Fibroblast of lung (primary cell): ENCODE results near the gene NEK10. TPM values are rescaled to one million over a fixed set of nuclear protein-coding genes. Genes with fewer than 3 reads are reported as not detected.

Experiments used
- DNase-seq, 2 donors: peaks; one replicate each; pipeline versions ENCODE4 v3.0.0 to v3.0.0-alpha.2; 2010; ENCODE audit warnings: low read depth in 2 of 2
- H2AFZ ChIP-seq: 2 replicates; pipeline ENCODE4 v1.5.1; 2012; ENCODE audit warnings: low read length, control low read depth, inconsistent platforms
- H3K27ac ChIP-seq: 2 replicates; pipeline ENCODE4 v1.5.1; 2011; ENCODE audit warnings: low read length, control low read depth; ENCODE audit not compliant: insufficient read depth
- H3K27me3 ChIP-seq: 2 replicates; pipeline ENCODE4 v1.5.1; 2011; ENCODE audit warnings: mild to moderate bottlenecking, low read length; ENCODE audit not compliant: control insufficient read depth, insufficient read depth
- H3K36me3 ChIP-seq: 2 replicates; pipeline ENCODE4 v1.5.1; 2011; ENCODE audit warnings: low read length; ENCODE audit not compliant: control insufficient read depth, insufficient read depth
- H3K4me1 ChIP-seq: 2 replicates; pipeline ENCODE4 v1.5.1; 2011; ENCODE audit warnings: low read length; ENCODE audit not compliant: control insufficient read depth, insufficient read depth; ENCODE audit errors: extremely low read depth
- H3K4me2 ChIP-seq: 2 replicates; pipeline ENCODE4 v1.5.1; 2011; ENCODE audit warnings: low read length, control low read depth; ENCODE audit not compliant: insufficient read depth; ENCODE audit errors: extremely low read depth
- H3K4me3 ChIP-seq, 4 experiments: fragments of 200-600 bp in 1 of 4; sonication (generic) in 1 of 4; replicated peaks in 1 of 4; 2 replicates each; pipeline ENCODE4 v1.5.1; 2011 to 2016; ENCODE audit warnings: low read length in 4 of 4, low read depth in 3 of 4, mild to moderate bottlenecking in 3 of 4, control low read depth in 2 of 4, inconsistent platforms in 1 of 4, mixed read lengths in 1 of 4; ENCODE audit not compliant: insufficient read depth in 1 of 4; ENCODE audit errors: control extremely low read depth in 1 of 4
- H3K79me2 ChIP-seq: 2 replicates; pipeline ENCODE4 v1.5.1; 2012; ENCODE audit warnings: mild to moderate bottlenecking, low read length, inconsistent platforms; ENCODE audit not compliant: control insufficient read depth, insufficient read depth
- H3K9ac ChIP-seq: 2 replicates; pipeline ENCODE4 v1.5.1; 2011; ENCODE audit warnings: mild to moderate bottlenecking, low read length, control low read depth; ENCODE audit not compliant: insufficient read depth
- H3K9me3 ChIP-seq: 2 replicates; pipeline ENCODE4 v1.5.1; 2012; ENCODE audit warnings: low read depth, low read length; ENCODE audit not compliant: control insufficient read depth, insufficient read depth
- H4K20me1 ChIP-seq: 2 replicates; pipeline ENCODE4 v1.5.1; 2011; ENCODE audit warnings: low read length; ENCODE audit not compliant: control insufficient read depth, insufficient read depth; ENCODE audit errors: extremely low read depth
- CTCF ChIP-seq, 2 donors: IDR thresholded peaks in 1 of 2; conservative IDR thresholded peaks in 1 of 2; 1 replicate in 1 of 2; 2 replicates in 1 of 2; pipeline ENCODE4 v1.5.1; 2011 to 2012; ENCODE audit warnings: low read length in 2 of 2, control low read depth in 1 of 2, inconsistent platforms in 1 of 2, low read depth in 1 of 2, mild to moderate bottlenecking in 1 of 2
- EZH2 ChIP-seq: IDR thresholded peaks from 2 replicates; pipeline ENCODE4 v1.5.1; 2012; ENCODE audit warnings: low read length, control low read depth, mild to moderate bottlenecking; ENCODE audit errors: missing control alignments
- polyA plus RNA-seq, 2 donors: library from polyadenylated mRNA; depleted of rRNA in 1 of 2; stranded (reverse) in 1 of 2; unstranded in 1 of 2; fragments of >200 nt; gene quantifications; 2 replicates each; pipeline ENCODE4 v1.2.1, GENCODE V29; 2011 to 2012; ENCODE audit warnings: missing spikeins in 1 of 2
- total RNA-seq: library from RNA; depleted of rRNA; stranded (reverse); fragments of >200 nt; gene quantifications from 2 replicates; pipeline ENCODE4 v1.2.1, GENCODE V29; 2014

The NEK10 gene
- total and polyA plus RNA-seq, 2 donors (not counting 1 experiment from before 2014, with no cell fraction given), result 1.4 to 23.0 TPM

GRCh38 chr3:27089645-27090044, 279.5 kb downstream of the NEK10 start:
- DNase-seq, result no peak
- Histone ChIP-seq H3K79me2 (no peaks in the 10 kb centered on the region), H3K27ac (no peak overlapping the region), H3K36me3 (no peaks in the 10 kb centered on the region), H2AFZ (no peak overlapping the region), H3K4me2 (no peak overlapping the region), H3K27me3 (no peaks in the 10 kb centered on the region), H3K9ac (no peak overlapping the region), H3K9me3 (no peaks in the 10 kb centered on the region), H3K4me3 (no peak overlapping the region), H4K20me1 (no peaks in the 10 kb centered on the region), H3K4me1 (no peaks in the 10 kb centered on the region)
- TF ChIP-seq CTCF (conservative IDR thresholded peaks at IDR 0.05 in 1 of 2, IDR thresholded peaks at IDR 0.05 in 1 of 2; ENCODE audit: low read depth in 1 of 2, low read length in 2 of 2) (no peak), EZH2 (no peak)

GRCh38 chr3:27089068-27089467, 280.1 kb downstream of the NEK10 start:
- Histone ChIP-seq H3K4me2 (no peak overlapping the region), H3K79me2 (no peaks in the 10 kb centered on the region), H3K4me1 (no peaks in the 10 kb centered on the region), H2AFZ (no peak overlapping the region), H3K36me3 (no peaks in the 10 kb centered on the region), H3K27me3 (no peaks in the 10 kb centered on the region), H4K20me1 (no peaks in the 10 kb centered on the region), H3K9ac (no peak overlapping the region), H3K9me3 (no peaks in the 10 kb centered on the region), H3K27ac (no peak overlapping the region), H3K4me3 (no peak overlapping the region)
- no peak for TF ChIP-seq EZH2
- DNase-seq, result peak; percentile 7 to 23

- H3K9me3 ChIP-seq, result no peaks in the 10 kb centered on the region
- H3K4me1 ChIP-seq, result no peaks in the 10 kb centered on the region
- H3K27ac ChIP-seq, result no peak overlapping the region
- H3K79me2 ChIP-seq, result no peaks in the 10 kb centered on the region
- H4K20me1 ChIP-seq, result no peaks in the 10 kb centered on the region
- TF ChIP-seq EZH2, result no peak
- no peak overlapping the region for H3K4me2 ChIP-seq
- no peak for DNase-seq
- H3K4me3 ChIP-seq, result no peak overlapping the region
- no peaks in the 10 kb centered on the region for H3K36me3 ChIP-seq
- no peak overlapping the region for H2AFZ ChIP-seq
- no peaks in the 10 kb centered on the region for H3K27me3 ChIP-seq
- H3K9ac ChIP-seq, result no peak overlapping the region
Measured at GRCh38 chr3:27085829-27086730, 283.1 kb downstream of the NEK10 start.
